Keratinocyte (primary cell): ENCODE measurements around the gene IRF7. TPM values are rescaled to one million over a fixed set of nuclear protein-coding genes. Genes with fewer than 3 reads are reported as not detected.

Experiments used
- DNase-seq: peaks from one replicate; pipeline ENCODE4 v3.0.0-alpha.2; 2011; ENCODE audit warnings: low read depth, missing footprints, low spot score
- FAIRE-seq: peaks from 2 replicates; lab custom pipeline; 2011; peaks lifted over from hg19 to GRCh38; lab: Jason Lieb, UNC
- H2AFZ ChIP-seq: 2 replicates; pipeline ENCODE4 v1.6.0; 2012; ENCODE audit warnings: low read length, control low read depth, inconsistent platforms; ENCODE audit not compliant: control insufficient read depth
- H3K27ac ChIP-seq: 2 replicates; pipeline ENCODE4 v1.5.1; 2011; ENCODE audit warnings: low read length; ENCODE audit not compliant: control insufficient read depth, insufficient read depth
- H3K27me3 ChIP-seq: 3 replicates; pipeline ENCODE4 v1.6.0; 2011; ENCODE audit warnings: low read length; ENCODE audit not compliant: control insufficient read depth, insufficient read depth; ENCODE audit errors: extremely low read depth
- H3K36me3 ChIP-seq, 2 experiments: 2 replicates in 1 of 2; 3 replicates in 1 of 2; pipeline ENCODE4 v1.5.1; 2011; ENCODE audit warnings: low read length in 2 of 2, mild to moderate bottlenecking in 1 of 2; ENCODE audit not compliant: control insufficient read depth in 2 of 2, insufficient read depth in 2 of 2; ENCODE audit errors: extremely low read depth in 1 of 2
- H3K4me1 ChIP-seq: 3 replicates; pipeline ENCODE4 v1.5.1; 2011; ENCODE audit warnings: low read length; ENCODE audit not compliant: control insufficient read depth, insufficient read depth; ENCODE audit errors: extremely low read depth
- H3K4me2 ChIP-seq: 3 replicates; pipeline ENCODE4 v1.6.0; 2011; ENCODE audit warnings: low read depth, low read length; ENCODE audit not compliant: control insufficient read depth, insufficient read depth; ENCODE audit errors: extremely low read depth
- H3K4me3 ChIP-seq, 3 experiments: fragments of 200-600 bp in 1 of 3; sonication (generic) in 1 of 3; 2 replicates in 2 of 3; 3 replicates in 1 of 3; pipeline ENCODE4 v1.5.1; 2011 to 2016; ENCODE audit warnings: low read length in 3 of 3, mild to moderate bottlenecking in 3 of 3, control low read depth in 2 of 3, inconsistent platforms in 1 of 3, low read depth in 1 of 3, mixed read lengths in 1 of 3, mixed run types in 1 of 3, moderate library complexity in 1 of 3; ENCODE audit not compliant: control insufficient read depth in 2 of 3, insufficient read depth in 2 of 3; ENCODE audit errors: extremely low read depth in 1 of 3
- H3K79me2 ChIP-seq: 2 replicates; pipeline ENCODE4 v1.6.0; 2012; ENCODE audit warnings: low read length; ENCODE audit not compliant: control insufficient read depth, insufficient read depth
- H3K9ac ChIP-seq: 3 replicates; pipeline ENCODE4 v1.6.0; 2011; ENCODE audit warnings: low read length; ENCODE audit not compliant: control insufficient read depth, insufficient read depth; ENCODE audit errors: extremely low read depth
- H3K9me1 ChIP-seq: 3 replicates; pipeline ENCODE4 v1.6.0; 2011; ENCODE audit warnings: low read length; ENCODE audit not compliant: control insufficient read depth, insufficient read depth; ENCODE audit errors: extremely low read depth
- H3K9me3 ChIP-seq: 2 replicates; pipeline ENCODE4 v1.5.1; 2012; ENCODE audit warnings: low read depth, low read length; ENCODE audit not compliant: control insufficient read depth
- H4K20me1 ChIP-seq: 3 replicates; pipeline ENCODE4 v1.6.0; 2011; ENCODE audit warnings: low read length; ENCODE audit not compliant: control insufficient read depth, insufficient read depth; ENCODE audit errors: extremely low read depth
- EZH2 ChIP-seq: IDR thresholded peaks from one replicate; pipeline ENCODE4 v1.6.1; 2012; ENCODE audit warnings: inconsistent platforms, mild to moderate bottlenecking, low read length, moderate library complexity
- dilution Hi-C: fragments of 300-500 bp; cut with MboI; formaldehyde crosslinking; loops from one replicate; pipeline ENCODE4 v1.7.0; 2020; ENCODE audit warnings: low sequenced_read_pairs; ENCODE audit not compliant: extremely low pct_ligation_motif_present
- polyA plus RNA-seq, 5 experiments: library from polyadenylated mRNA; depleted of rRNA in 3 of 5; stranded (reverse) in 3 of 5; stranded (forward) in 1 of 5; unstranded in 1 of 5; fragments of >200 nt; gene quantifications; 1 replicate in 1 of 5; 2 replicates in 3 of 5; 3 replicates in 1 of 5; pipeline versions ENCODE4 v1.2.1 to v1.2.3, GENCODE V29; 2011 to 2012; ENCODE audit warnings: missing spikeins in 2 of 5, low read depth in 1 of 5, low replicate concordance in 1 of 5
- TF ChIP-seq, protein P1 (sequence below), 3 experiments: IDR thresholded peaks in 1 of 3; conservative IDR thresholded peaks in 1 of 3; optimal IDR thresholded peaks in 1 of 3; 2 replicates in 2 of 3; 3 replicates in 1 of 3; pipeline versions ENCODE3 to v1.5.1; 2011; ENCODE audit warnings: low read length in 3 of 3, mild to moderate bottlenecking in 3 of 3, moderate library complexity in 2 of 3, control low read depth in 1 of 3, inconsistent platforms in 1 of 3; ENCODE audit not compliant: insufficient read depth in 2 of 3; ENCODE audit errors: extremely low read depth in 1 of 3

IRF7 gene
- polyA plus RNA-seq, 1 donor (not counting 4 experiments of a cell fraction or from before 2014, with no cell fraction given), result 7.1 TPM

DNA sequence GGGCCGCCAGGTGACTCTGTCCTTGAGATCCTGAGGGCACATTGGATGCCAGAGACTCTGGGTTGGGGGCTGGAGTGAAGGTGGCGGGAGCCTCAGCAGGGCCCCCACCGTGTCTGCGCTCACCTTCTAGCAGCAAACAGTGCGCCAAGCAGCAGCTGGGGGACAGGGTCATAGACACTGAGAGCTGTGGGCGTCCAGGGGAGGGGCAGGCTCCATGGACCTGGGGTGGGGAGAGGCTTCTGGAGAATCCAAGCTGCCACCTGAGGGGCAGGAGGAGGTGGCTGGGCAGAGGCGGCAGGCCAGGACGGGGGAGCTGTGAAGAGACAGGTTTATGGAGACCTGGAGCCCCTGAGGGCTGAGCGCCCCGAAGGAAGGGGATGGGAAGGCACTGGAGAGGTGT, 31.5 kb downstream of the IRF7 start:
- Histone ChIP-seq H3K9ac (no peak overlapping the region), H3K4me3 (no peak overlapping the region), H3K27ac (no peak overlapping the region), H3K79me2 (peaks cover 82% of the 10 kb centered on the region), H4K20me1 (peaks cover 28% of the 10 kb centered on the region), H3K27me3 (no peaks in the 10 kb centered on the region), H3K4me1 (peaks cover 7% of the 10 kb centered on the region), H3K4me2 (no peak overlapping the region), H3K9me3 (no peaks in the 10 kb centered on the region), H3K36me3 (peaks cover 24 to 44% of the 10 kb centered on the region in 2 experiments), H3K9me1 (peaks cover under 1% of the 10 kb centered on the region), H2AFZ (no peak overlapping the region)
- FAIRE-seq, result no peak
- dilution Hi-C loops, result no loop called here
- TF ChIP-seq, protein P1, sequence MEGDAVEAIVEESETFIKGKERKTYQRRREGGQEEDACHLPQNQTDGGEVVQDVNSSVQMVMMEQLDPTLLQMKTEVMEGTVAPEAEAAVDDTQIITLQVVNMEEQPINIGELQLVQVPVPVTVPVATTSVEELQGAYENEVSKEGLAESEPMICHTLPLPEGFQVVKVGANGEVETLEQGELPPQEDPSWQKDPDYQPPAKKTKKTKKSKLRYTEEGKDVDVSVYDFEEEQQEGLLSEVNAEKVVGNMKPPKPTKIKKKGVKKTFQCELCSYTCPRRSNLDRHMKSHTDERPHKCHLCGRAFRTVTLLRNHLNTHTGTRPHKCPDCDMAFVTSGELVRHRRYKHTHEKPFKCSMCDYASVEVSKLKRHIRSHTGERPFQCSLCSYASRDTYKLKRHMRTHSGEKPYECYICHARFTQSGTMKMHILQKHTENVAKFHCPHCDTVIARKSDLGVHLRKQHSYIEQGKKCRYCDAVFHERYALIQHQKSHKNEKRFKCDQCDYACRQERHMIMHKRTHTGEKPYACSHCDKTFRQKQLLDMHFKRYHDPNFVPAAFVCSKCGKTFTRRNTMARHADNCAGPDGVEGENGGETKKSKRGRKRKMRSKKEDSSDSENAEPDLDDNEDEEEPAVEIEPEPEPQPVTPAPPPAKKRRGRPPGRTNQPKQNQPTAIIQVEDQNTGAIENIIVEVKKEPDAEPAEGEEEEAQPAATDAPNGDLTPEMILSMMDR (optimal IDR thresholded peaks at IDR 0.05 in 1 of 3, IDR thresholded peaks at IDR 0.05 in 1 of 3, conservative IDR thresholded peaks at IDR 0.05 in 1 of 3; ENCODE audit: extremely low read depth in 1 of 3, insufficient read depth in 2 of 3, low read length in 3 of 3), result no peak
- TF ChIP-seq EZH2, result no peak
- DNase-seq, result no peak

GRCh38 chr11:581752-582151, 34.0 kb downstream of the IRF7 start:
- Histone ChIP-seq H3K4me2 (no peak overlapping the region), H2AFZ (no peak overlapping the region), H3K36me3 (peaks cover 17 to 29% of the 10 kb centered on the region in 2 experiments), H3K4me3 (no peak overlapping the region), H3K79me2 (peaks cover 88% of the 10 kb centered on the region), H4K20me1 (peaks cover 50% of the 10 kb centered on the region), H3K9me3 (no peaks in the 10 kb centered on the region), H3K9ac (no peak overlapping the region), H3K27ac (no peak overlapping the region), H3K4me1 (peaks cover 22% of the 10 kb centered on the region), H3K9me1 (peaks cover 8% of the 10 kb centered on the region), H3K27me3 (no peaks in the 10 kb centered on the region)
- FAIRE-seq (no peak), DNase-seq (no peak)
- dilution Hi-C loops, result no loop called here
- TF ChIP-seq, protein P1 (optimal IDR thresholded peaks at IDR 0.05 in 1 of 3, IDR thresholded peaks at IDR 0.05 in 1 of 3, conservative IDR thresholded peaks at IDR 0.05 in 1 of 3; ENCODE audit: extremely low read depth in 1 of 3, insufficient read depth in 2 of 3, low read length in 3 of 3), result no peak
- TF ChIP-seq EZH2, result no peak
